HG03442 (cell line): ENCODE data around the gene PAQR4.

Source experiments
- ATAC-seq: cut with Tn5 transposase; IDR thresholded peaks from one replicate; pipeline ENCODE4 v1.9.1; 2021; ENCODE audit warnings: mild to moderate bottlenecking, moderate library complexity; ENCODE audit not compliant: unreplicated experiment

PAQR4 gene

GRCh38 chr16:2963723-2964474 is 5.2 kb upstream of the PAQR4 start, which contains the start of gene KREMEN2:
Gene KREMEN2 (plus strand): TSS chr16:2964275. CDS start chr16:2964521, 246 bp downstream.
- no peak for ATAC-seq

DNA sequence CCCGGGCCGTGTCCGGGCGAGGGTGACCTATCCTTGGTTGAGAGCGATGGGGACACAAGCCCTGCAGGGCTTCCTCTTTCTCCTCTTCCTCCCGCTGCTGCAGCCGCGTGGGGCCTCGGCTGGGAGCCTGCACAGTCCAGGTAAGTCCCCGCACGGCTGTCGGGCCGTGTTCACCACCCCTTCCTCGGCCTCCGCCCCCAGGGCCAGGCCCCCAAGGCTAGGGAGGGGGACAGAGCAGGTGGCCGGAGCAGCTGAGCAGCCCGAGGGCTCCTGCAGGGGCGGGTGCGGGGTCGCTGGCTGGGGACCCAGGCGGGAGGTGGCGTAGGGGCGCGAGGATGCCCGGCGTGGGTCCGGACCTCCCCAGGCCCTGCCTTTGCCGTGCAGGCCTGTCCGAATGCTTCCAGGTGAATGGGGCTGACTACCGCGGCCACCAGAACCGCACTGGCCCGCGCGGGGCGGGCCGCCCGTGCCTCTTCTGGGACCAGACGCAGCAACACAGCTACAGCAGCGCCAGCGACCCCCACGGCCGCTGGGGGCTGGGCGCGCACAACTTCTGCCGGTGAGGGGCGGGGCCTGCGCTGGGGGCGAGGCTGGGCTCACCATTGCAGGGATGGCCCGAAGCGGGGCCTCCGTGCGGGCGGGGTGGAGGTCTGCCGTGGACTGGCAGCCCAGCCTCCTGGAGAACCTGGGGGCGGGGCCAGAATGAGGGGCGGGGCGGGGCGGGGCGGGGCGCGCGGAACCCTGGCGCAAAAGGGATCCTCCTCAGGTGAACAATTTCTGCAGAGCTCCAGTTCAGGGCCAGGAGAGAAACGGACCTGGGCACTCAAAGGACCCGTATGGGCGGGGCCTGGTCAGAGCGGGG is 4.4 kb upstream of the PAQR4 start:
- ATAC-seq, result no peak

DNA sequence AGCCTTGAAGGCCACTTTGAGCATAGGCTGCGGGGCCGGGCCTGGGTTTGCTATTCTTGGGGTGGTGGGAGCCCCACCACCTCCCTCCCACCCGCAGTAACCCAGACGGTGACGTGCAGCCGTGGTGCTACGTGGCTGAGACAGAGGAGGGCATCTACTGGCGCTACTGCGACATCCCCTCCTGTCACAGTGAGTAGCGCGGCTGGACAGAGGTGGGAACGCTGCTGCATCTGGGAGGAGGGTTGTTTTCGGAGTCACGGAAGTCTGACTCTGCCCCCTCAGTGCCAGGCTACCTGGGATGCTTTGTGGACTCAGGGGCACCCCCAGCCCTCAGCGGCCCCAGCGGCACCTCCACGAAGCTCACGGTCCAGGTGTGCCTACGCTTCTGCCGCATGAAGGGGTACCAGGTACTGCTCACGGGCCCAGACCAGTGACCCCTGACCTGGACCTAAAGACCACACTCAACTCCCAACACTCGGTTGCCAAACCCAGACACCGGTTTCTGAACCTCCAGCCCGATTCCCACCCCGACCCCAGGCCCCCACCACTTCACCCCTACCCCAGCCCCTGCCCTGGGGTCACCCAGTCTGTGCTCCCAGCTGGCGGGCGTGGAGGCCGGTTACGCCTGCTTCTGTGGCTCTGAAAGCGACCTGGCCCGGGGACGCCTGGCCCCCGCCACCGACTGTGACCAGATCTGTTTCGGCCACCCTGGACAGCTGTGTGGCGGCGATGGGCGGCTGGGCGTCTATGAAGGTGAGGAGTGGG is 2.9 kb upstream of the PAQR4 start:
- ATAC-seq, result no peak

GRCh38 chr16:2966808-2967191 is 2.3 kb upstream of the PAQR4 start:
- ATAC-seq, result no peak

GRCh38 chr16:2967211-2967631 is 1.9 kb upstream of the PAQR4 start:
- no peak for ATAC-seq

GRCh38 chr16:2967721-2968161 is 1.4 kb upstream of the PAQR4 start:
- no peak for ATAC-seq

DNA sequence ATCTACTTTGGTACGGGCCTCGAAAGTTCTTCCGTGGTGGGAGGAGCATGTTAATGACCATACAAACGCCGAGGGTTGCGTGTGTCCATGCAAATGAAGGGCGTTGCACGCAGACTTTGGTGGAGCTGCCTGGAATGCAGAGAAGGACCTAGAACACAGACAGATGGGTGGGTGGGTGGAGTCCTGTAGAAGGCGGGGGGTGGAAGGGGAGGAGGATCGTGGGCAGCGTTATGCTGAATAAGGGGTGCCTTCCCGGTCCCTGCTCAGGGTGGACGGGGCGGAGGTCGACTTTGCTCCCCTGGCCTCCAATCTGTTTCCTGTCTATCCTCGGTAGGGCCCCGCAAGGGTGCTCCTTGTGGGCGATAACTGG is 795 bp upstream of the PAQR4 start:
- no peak for ATAC-seq

DNA sequence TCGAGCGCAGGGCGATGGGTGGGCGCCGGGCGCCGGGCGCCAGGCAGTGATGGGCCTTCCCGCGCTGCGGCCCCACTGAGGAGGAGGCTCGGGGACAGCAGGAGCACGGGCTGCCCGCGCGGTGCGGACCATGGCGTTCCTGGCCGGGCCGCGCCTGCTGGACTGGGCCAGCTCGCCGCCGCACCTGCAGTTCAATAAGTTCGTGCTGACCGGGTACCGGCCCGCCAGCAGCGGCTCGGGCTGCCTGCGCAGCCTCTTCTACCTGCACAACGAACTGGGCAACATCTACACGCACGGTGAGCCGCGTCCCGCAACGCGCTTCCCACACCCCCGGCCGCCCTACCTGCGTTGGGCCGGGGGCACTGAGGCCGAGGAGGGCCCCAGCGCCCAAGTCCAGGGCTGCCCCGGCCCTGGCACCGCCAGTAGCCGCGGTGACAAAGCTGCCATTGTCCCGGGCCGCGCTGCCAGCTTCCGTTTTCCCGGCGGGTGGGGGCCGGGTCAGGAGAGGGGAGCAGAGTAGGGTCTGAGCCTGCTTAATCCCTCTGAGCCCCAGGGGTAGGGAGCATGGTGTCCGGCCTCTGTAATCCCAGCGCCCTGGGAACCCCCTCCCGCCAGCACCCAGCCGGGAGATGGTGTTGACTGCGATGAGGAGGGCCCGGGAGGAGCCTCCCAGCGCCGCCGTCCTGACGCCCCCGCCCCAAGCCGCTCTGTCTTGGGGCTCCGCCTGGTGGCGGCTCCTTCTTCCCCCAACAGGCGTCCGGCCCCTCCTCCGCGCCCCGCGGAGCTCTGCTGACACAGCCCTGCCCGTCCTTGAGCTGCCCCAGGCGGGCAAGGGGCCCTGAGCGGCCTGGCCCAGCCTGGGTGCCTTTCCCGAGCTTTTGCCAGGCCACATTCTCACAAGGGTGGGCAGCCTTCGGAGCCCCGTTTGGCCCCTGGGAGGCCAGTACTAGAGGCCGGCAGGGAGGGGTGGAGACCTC is 685 bp downstream of the PAQR4 start:
- ATAC-seq, result peak; percentile 27

GRCh38 chr16:2970563-2970962 is 1.4 kb downstream of the PAQR4 start:
- ATAC-seq, result no peak

GRCh38 chr16:2971134-2971984 is 2.2 kb downstream of the PAQR4 start:
- no peak for ATAC-seq

GRCh38 chr16:2971985-2972784 is 3.0 kb downstream of the PAQR4 start:
- no peak for ATAC-seq

DNA sequence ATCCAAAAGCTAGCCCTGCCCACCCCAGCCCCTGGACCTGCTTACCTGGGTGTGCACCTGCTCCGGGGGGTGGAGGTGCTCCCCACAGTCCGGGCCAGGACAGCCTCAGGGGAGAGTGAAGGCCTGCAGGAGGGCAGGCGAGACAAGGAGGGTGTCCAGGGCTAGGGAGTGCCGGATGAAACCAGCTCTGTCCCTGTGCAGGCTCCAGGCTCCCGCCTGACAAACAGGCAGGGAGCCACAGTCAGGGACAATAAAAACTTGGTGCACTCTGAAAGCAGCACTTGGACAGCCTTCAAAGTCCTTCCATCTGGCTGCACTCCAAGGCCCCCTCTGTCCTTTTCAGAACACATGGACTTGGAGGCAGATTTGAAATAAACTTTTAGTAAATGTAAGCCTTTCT is 3.9 kb downstream of the PAQR4 start:
- no peak for ATAC-seq

DNA sequence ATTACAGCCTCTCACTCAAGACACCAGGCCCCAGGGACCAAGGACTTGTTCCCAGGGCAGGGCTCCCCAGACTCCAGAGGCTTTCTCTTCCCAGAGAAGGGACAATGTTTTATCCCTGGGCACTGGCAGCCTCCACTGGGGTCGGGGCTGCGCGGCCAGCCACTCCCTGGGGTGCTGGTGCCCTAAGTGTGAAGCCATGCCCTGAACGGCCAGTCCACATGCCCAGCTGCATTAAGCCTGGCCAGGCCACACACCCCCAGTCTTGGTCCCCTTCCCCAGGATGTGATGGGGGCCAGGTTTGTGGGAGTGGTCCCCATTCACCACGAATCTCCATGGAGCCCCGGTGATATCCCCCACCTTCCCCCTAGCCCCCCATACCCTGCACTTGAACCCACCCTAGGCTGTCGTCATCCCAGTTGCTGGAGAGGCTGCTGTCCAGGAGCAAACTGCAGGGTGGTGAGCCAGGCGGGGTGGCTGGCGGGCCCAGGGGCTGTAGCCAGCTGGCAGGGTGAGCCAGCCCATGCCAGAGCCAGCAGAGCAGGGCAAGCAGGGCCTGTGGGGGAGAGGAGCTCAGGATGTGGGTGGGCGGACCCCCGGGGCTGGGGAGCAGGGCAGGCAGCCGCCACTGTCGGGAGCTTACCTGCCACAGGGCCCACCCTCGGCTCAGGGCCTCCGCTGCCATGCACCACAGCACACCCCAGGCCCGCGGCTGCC is 4.6 kb downstream of the PAQR4 start:
- no peak for ATAC-seq

DNA sequence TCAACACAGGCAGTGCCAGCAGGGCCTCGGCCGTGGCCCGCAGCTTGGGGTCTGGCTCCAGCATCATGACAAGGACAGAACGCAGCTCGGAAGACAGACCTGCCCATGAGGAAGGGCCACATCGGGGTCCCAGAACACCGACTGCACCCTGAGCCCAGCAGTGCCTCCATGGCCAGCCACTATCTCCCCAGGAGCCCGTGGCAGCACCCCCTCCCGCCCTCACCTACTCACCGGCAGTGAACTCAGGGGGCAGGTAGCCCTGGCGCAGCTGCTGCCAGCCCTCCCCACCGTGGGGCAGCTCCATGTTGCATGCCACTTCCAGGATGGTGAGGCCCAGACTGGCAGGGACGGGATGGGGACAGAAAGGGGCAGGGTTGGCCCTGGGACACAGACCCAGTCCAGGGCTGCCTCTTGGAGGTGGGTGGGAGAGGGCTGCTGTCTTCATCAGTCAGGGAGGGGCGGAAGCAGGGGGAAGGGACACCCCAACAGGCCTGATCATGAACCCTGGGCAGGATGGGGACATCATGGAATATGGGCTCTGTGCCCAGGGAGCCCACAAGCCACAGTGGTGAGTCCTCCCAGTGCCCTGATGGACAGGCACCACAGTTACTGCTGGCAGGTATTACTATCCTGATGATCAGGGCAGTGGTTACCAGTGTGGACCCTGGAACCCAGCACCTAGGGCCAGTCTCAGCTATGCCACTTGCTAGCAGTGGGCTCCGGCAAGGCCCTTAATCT is 5.3 kb downstream of the PAQR4 start:
- ATAC-seq, result no peak

DNA sequence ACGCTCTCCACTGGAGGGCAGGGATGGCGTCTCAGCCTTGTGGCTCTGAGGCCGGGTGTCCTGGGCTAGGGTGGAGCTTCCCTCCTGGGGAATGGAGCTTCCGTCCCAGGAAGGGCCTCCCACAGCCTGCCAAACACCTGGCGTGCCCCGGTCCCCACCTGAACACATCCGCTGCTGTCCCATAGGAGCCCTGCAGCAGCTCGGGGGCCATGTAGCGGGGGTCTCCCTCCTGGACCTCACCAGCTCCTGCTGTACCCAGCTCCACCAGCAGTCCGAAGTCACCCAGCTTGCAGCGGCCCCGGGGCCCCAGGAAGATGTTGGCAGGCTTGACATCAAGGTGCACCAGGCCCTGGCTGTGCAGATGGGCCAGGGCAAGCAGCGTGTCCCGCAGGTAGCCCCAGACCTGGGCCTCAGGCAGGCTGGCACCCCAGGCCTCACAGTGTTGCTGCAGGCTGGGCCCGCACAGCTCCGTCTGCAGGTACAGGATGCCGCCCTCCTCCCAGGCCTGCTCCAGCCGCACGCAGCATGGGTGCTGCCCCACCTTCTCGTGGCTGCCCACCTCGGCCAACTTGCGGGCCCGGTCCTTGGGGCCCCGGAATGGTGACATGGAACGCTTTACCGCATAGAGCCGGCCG is 6.1 kb downstream of the PAQR4 start:
- ATAC-seq, result no peak

DNA sequence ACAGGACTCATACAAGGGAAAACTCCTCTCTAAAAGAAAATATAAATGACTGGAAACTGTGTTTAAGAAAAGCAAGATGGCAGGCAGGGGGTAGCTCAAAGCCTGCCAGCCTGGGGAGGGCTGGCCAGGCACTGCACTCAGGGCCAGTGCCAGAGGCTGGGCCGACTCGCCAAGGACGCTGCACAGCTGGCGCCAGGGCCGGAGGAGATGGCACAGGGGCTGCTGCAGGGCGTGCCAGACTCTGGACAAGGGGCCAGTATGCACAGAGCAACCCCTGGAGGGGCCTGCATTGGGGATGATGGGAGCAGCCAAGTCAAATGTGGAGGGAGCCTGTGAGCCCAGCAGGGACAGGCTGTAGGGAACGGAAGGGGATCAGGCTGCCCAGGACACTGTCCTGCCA is 7.1 kb downstream of the PAQR4 start:
- no peak for ATAC-seq

DNA sequence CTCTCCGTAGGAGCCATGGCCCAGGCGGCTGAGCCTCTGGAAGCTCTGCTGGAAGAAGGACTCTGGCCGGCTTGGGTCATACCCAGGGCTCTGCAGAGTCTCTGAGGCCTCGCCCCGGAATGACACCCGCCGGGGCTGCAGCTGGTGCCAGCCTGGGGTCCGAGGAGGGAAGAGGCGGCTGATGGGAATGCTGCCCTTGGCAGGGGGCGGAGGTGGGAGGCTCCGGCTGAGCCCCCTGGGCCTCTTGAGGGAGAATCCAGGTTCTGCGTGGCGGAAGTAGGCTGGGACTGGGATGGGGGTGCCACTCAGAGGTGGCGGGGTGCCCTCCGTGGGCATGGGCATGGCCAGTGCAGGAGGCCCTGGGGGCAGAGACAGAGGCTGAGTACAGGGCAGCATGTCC is 7.5 kb downstream of the PAQR4 start:
- no peak for ATAC-seq
